GM15510 (cell line): ENCODE measurements around the gene SLC20A1.

Source experiments
- POLR2A ChIP-seq: IDR thresholded peaks from 3 replicates; pipeline ENCODE4 v1.6.1; 2011; ENCODE audit warnings: borderline replicate concordance; ENCODE audit not compliant: insufficient read length; ENCODE audit errors: extremely low read depth

Gene SLC20A1

DNA sequence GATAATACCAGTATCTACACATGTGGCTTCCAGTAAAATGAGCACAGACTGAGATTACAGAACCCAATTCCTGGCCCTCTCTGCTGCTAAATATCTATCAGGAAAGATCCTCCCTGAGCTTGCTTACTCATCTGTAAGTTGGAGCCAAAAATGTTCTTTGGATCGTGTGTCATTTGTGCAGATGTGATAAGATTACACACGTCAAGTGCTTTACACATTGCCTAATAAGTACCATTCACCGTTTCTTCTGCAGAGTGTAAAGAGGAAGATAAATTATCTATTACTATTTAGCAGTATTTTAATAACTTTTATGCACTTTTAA is 23.2 kb upstream of the SLC20A1 start:
- TF ChIP-seq POLR2A: no peak

DNA sequence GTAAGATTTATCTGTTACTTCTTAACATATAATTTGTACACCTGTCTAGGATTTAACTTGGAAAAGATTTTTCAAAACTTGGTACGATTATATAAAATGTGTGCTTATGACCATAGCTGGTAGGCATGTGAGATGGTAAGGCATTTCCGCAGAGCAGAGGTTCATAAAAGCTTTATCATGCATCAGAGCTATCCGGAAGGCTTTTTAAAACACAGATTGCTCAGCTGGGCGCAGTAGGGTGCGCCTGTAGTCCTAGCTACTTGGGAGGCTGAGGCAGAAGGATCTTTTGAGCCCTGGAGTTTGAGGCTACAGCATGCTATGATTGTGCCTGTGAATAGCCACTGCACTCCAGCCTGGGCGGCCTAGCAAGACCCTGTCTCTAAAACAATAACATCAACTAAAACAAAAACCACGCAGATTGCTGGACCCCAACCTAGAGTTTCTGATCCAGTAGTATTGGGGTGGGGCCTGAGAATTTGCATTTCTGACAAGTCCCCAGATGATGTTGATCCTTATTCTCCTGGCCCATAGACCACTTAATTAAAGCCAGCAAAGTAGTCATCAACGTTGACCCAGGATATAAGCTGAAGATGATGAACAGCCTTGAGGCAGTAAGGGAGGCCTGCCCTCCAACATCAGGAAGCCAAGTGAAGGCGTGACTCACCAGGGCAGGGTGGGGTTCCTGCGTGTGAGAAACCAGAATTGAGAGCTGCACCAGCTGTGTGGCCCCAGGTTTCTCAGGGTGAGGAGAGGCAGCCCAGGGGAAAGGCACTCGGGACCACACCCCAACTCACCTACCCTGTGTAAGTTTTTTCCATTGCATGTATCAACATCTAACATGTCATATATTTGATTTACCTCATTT is 21.6 kb upstream of the SLC20A1 start:
- TF ChIP-seq POLR2A: no peak

DNA sequence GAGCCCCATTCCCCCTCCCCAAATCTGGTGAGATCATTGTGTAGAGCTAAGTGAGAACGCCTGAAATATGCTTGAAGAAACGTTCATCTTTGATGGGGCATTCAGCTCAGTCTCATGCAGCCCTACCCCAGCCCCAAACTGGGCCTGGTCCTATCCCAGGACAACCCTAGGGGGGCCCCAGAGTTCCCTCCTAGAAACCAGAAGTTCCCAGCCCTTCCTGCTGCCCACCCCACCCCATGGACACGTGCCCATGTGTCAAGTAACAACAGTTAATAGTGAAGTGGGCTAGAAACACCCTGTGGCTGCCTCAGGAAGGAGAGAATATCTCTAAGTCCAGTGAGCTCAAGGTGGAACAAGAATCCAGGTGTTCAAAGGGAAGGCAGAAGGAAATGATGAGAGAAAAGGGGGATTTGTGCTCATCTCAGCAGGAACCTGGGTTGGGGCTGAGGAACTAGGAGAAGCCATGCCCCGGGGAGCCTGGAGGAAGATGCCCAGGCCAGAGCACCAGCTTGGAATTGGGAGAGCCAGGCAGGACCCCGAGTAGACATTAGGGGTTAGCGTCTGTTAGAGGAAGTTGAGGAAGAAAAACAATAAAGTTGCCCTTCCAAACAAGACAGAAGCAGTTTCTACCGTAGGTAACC is 20.1 kb upstream of the SLC20A1 start:
- TF ChIP-seq POLR2A: no peak

DNA sequence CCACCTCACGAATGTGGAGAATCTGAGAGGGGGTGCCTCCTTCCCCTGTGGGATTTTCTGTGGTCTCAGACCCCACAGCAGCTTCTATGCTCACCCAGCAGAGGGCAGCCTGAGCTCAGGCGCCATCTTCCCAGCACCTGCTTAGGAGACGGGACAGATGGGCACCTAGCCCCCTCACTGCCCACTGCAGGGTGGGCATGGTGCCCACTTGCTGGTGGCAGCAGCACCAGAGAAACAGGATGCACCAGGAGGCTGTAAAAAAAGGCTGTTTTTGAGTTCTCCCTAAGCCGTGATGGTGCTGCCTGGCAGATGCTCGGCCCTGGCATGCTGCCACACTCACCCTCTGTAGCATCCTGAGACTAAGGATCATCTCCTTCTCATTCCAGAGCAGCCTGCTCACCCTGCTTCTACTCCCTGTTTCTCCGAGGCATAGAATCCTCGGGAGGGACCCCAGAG is 19.1 kb upstream of the SLC20A1 start:
- no peak for TF ChIP-seq POLR2A

DNA sequence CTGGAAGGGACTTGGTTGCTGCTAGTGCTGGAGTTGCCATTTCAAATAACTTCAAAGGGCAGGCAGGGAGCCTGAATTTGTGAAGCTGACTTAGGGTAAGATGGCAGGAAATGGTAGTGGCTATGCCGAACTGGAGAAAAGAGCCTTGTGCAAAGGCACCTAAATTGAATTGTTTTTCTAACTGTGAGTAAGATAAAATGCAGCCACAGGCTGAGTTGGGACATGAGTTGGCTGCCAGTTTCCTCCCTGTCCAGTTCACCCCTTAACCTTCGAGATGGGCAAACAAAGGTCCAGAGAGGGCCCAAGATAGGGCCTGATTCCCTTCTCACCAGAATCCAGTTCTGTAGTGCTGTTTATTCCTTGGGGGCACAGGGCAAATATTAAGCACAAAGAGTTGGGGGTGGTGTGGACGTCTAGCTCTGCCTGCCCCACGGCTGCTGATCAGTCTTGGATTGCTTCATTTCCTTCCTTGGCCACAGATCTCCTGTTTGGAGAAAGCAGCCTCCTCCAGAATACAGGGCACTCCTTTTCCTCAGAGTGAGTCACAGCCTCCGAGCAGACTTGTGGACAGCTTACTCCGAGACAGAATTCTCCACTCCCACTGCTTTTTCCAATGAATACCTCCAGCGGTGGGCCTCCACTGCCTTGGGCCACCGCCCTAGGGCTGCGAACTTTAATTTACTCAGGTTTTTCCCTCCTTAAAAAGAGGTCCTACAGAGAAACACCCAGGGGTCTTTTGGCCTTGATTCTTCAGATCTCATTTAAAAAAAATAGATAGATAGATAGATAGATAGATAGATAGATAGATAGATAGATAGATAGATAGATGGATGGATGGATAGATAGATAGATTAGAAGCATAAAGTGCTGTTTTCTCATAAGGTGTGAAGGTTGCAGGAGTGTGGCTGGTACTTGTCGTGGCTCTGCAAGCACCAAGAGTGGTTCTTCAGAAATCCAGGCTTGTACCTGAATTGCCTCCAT is 18.4 kb upstream of the SLC20A1 start:
- TF ChIP-seq POLR2A: no peak

DNA sequence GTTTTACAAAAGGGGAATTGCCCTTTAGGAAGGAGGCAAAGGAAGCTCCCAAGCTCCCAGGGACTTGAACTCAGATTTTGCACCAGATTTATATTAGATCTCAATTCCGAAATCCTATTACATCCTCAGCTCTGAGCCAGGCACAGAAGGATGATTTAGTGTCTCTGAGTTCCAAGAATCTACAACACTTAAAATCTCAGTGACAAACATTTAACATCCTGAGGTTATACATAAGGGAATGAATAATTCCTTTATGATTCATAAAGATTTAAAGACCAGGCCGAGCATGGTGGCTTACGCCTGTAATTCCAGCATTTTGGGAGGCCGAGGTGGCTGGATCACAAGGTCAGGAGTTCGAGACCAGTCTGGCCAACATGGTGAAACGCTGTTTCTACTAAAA is 16.5 kb upstream of the SLC20A1 start:
- TF ChIP-seq POLR2A: no peak

DNA sequence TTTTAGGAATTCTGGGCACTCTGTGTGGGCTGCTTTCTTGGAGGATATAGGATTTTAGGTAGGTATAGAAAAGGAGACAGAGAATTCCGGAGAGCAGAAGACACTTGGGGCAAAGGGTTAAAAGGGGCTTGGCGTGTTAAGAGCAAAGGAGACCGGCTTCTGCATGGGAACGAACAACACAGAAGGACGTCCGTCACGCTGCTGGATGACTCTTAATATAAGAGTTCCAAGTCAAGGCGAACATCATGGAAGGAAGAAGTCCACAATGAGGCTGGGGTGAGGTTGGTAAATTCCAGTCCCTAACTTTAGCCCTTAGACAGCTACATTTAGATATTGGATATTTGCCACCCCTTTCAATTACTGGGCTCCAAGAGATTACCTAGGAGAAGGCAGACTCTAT is 15.9 kb upstream of the SLC20A1 start:
- TF ChIP-seq POLR2A: no peak

DNA sequence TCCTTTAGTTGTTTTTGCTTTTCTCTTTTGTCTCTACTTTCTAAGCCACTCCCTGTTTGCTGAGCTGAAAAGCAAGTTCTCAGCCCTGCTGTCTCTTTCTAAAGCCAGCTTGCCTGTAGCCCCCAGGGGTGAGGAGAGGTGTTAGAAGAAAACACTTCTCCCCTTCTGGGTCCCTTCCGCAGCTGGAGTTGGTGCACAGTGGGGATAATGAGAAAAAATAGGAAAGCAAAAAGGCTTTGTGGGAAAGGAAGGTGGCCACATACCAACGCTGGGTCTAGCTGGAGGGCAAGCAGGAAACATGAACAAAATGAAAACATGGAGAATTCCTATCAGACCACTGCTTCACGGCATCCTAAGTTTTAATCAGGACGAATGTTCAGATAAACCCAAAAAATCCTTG is 15.5 kb upstream of the SLC20A1 start:
- no peak for TF ChIP-seq POLR2A

DNA sequence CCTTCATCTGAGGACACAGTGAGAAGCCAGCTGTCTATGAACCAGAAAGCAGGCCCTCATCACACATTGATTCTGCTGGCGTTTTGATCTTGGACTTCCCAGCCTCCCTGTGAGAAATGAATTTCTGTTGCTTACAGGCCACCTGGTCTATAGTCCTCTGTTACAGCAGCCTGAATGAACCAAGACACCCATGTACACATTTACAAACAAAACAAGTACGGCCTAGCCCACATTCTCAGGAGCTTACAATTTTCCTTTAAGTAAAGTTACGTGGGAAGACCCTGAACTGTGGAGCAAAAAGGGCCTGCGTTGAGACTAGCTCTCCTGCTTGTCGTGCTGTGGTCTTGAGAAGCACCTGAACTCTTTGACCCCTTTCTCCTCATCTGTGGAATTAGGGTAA is 12.0 kb upstream of the SLC20A1 start:
- TF ChIP-seq POLR2A: no peak

DNA sequence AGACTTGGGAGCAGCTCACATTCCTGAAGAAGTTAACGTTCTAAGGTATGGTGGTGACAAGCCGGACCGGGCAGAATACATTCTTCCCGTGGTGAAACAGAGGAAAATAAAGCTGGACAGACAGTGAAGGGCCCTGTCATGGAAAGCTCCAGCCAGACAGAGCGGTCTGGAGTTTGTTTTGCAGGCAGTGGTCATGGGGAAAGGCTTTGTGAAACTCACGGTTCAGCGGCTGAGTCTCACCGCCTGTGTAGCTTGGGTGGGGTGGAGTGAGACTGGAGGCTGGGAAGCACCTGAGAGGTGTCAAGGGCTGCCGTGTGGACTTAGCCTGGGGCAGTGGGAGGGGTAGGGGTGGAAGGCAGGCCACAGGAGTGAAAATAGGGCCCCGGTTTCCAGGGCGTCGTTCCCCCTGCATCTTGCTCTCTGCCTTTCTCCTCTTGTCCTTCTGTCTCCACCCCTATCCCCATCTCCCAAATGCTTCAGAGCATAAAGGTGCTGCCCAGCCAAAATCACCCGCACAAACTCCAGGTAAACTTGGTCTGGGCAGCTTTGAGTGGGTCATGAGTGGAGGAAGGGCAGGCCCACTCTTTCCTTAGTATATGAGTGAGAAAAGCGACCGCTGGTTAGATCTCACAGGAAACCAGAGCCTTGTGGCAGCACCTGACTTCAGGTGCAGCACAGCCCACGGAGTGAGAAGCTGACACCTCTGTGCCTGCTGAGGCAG is 11.4 kb upstream of the SLC20A1 start:
- TF ChIP-seq POLR2A: no peak

DNA sequence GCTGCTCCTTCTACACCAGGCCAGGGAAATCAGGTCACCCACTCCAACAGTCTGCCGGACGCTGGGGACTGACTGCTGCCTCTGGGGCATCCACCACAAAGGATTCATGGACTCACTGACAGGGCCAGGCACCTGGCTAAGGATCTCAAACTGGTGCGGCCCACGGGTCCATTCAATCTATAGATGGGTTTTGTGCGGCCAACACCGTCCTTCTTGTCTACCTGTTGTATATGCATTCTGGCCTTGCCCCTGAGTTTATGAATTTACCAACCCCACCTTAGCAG is 10.9 kb upstream of the SLC20A1 start:
- TF ChIP-seq POLR2A: no peak

DNA sequence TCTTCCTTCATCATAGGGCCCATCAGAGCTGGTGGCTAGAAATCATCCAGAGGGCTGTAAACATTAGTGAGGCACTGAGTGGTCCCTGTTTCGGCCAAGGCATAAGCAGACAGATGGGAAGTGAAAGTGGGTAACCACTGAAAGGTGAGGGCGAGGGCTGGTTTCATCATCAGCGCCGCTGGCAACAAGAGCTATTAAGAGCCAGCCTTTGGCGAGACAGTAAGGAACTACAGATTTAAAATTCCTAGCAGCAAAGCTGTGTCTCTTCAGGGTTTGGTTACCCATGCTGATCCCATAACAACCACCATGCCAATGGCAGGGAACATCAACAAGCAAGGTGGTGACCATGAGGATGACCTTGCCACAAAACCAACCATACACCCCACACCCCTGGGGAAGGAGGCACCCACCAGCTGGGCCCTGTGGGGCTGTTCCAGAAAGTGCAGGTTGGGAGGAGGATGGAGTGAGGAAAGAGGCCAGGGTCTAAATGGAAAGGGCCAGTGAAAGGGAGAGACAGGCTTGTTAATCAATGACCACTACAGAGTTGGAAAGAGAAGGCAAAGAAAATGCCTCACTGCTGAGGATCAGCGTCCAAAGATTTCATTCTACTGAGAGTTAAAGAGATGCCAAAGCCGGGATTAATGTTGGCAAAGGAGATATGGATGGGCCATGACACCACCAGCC is 9.0 kb upstream of the SLC20A1 start:
- no peak for TF ChIP-seq POLR2A

DNA sequence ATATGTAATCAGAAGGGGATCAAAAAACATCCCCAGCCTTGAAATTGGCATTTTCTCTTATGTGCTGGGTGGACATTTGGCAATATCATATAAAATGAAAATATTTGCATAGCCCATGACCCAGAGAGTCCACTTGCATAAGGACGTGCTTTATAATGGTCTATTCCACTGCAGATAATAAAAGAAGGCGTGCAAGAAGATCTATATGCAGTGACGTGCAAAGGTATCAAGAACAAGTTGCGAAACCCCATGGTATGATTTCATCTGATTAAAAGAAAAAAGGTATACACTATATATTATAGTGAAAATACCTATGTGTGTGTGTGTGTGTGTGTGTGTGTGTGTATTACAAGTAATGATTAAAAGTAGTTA is 8.5 kb upstream of the SLC20A1 start:
- no peak for TF ChIP-seq POLR2A

DNA sequence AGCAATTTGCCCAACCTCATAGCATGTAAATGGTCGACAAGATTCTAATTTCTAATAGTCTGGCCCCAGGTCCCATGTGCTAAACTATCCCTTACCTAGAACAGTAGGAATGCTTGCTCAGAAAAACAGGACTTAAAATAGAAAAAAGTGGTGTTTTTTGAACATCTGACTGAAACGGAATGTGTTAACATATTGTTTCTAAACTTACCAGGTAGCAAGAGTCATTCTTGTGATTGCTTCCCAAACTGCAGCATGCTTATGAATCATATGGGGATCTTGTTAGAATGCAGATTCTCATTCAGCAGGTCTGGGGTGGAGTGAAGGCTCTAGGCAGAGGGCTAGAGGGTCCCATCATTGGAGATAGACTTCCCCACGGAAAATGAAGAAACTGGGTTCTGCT is 5.8 kb upstream of the SLC20A1 start:
- TF ChIP-seq POLR2A: no peak

DNA sequence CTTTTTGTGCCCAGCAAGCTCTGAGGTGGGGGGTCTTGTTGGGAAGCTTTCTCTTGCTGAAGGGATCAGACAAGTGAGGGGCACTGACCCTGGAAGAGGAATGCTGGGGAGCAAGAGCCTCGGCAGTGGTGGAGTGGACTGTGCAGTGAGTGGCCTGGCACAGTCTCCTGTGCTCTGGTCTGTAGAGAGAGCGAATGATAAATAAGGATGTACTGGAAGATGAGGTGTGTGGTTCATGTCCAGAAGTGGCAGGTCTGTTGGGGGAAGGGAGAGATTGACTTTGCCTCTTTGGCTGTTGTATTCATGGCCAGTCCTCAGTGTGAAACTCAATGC is 5.3 kb upstream of the SLC20A1 start:
- no peak for TF ChIP-seq POLR2A
